Progenitor cell of endocrine pancreas (in vitro differentiated cells): Measurements from ENCODE around the gene ATL2. TPM values are rescaled to one million over a fixed set of nuclear protein-coding genes. Genes with fewer than 3 reads are reported as not detected.
"Not testable (repeated sequence)": the region's sequence is repeated elsewhere in the genome, so short reads cannot be mapped to it uniquely, and the experiment has no call there.

ENCODE experiments used
- DNase-seq: peaks from one replicate; pipeline ENCODE4 v3.0.0; 2021; ENCODE audit warnings: low spot score; ENCODE audit not compliant: unreplicated experiment
- H3K27ac Mint-ChIP-seq: 2 replicates; pipeline ENCODE4 v1.8.0; 2021; ENCODE audit warnings: mild to moderate bottlenecking, moderate library complexity, mixed read lengths
- H3K27me3 Mint-ChIP-seq: 2 replicates; pipeline ENCODE4 v1.8.0; 2021; ENCODE audit warnings: mixed read lengths
- H3K36me3 Mint-ChIP-seq: 2 replicates; pipeline ENCODE4 v1.8.0; 2022; ENCODE audit warnings: mixed read lengths; ENCODE audit not compliant: insufficient read depth
- H3K4me1 Mint-ChIP-seq: 2 replicates; pipeline ENCODE4 v1.8.0; 2021; ENCODE audit warnings: low read depth, mixed read lengths
- H3K4me3 Mint-ChIP-seq: 2 replicates; pipeline ENCODE4 v1.8.0; 2021; ENCODE audit warnings: low read depth, mild to moderate bottlenecking, moderate library complexity, mixed read lengths
- H3K9me3 Mint-ChIP-seq: 2 replicates; pipeline ENCODE4 v1.8.0; 2021; ENCODE audit warnings: low read depth, mixed read lengths
- CTCF ChIP-seq: fragments of 200-600 bp; sonication (generic); IDR thresholded peaks from one replicate; pipeline ENCODE4 v1.5.0; 2021; ENCODE audit warnings: antibody characterized with exemption, mild to moderate bottlenecking; ENCODE audit not compliant: unreplicated experiment
- total RNA-seq: library from RNA; stranded (reverse); gene quantifications from 2 replicates; pipeline ENCODE4 v1.2.1, GENCODE V29; 2021

Gene ATL2
- total RNA-seq, 1 donor from 2014 or later: 56.0 TPM

GRCh38 chr2:38293152-38293865 lies 83.8 kb downstream of the ATL2 start:
- Mint-ChIP-seq H3K36me3 (peaks cover 19% of the 10 kb centered on the region), H3K4me1 (peaks cover 8% of the 10 kb centered on the region), H3K9me3 (no peaks in the 10 kb centered on the region), H3K27me3 (no peaks in the 10 kb centered on the region), H3K4me3 (no peak overlapping the region), H3K27ac (peak overlapping the region; percentile 17)
- TF ChIP-seq CTCF: no peak
- no peak for DNase-seq

GRCh38 chr2:38290332-38290731 lies 86.7 kb downstream of the ATL2 start:
- H3K36me3 Mint-ChIP-seq: peaks cover 8% of the 10 kb centered on the region
- no peak overlapping the region for H3K27ac Mint-ChIP-seq
- H3K4me3 Mint-ChIP-seq: no peak overlapping the region
- H3K4me1 Mint-ChIP-seq: peaks cover 11% of the 10 kb centered on the region
- H3K9me3 Mint-ChIP-seq: peaks cover 4% of the 10 kb centered on the region
- TF ChIP-seq CTCF: no peak
- H3K27me3 Mint-ChIP-seq: no peaks in the 10 kb centered on the region
- DNase-seq: no peak

- Mint-ChIP-seq H3K9me3 (peaks cover 4% of the 10 kb centered on the region), H3K36me3 (no peaks in the 10 kb centered on the region), H3K27me3 (no peaks in the 10 kb centered on the region), H3K4me1 (peaks cover 22% of the 10 kb centered on the region), H3K27ac (no peak overlapping the region), H3K4me3 (peak overlapping the region; percentile 17)
- TF ChIP-seq CTCF: no peak
- DNase-seq: no peak
These were observed 92.1 kb downstream of the ATL2 start for GRCh38 chr2:38284971-38285370.

GRCh38 chr2:38281095-38281742 lies 95.9 kb downstream of the ATL2 start:
- TF ChIP-seq CTCF: no peak
- peaks cover 9% of the 10 kb centered on the region for H3K9me3 Mint-ChIP-seq
- no peak for DNase-seq
- H3K27me3 Mint-ChIP-seq: no peaks in the 10 kb centered on the region
- H3K27ac Mint-ChIP-seq: no peak overlapping the region
- H3K4me1 Mint-ChIP-seq: peaks cover 37% of the 10 kb centered on the region
- H3K36me3 Mint-ChIP-seq: peaks cover 5% of the 10 kb centered on the region
- H3K4me3 Mint-ChIP-seq: no peak overlapping the region

- Mint-ChIP-seq H3K4me3 (no peak overlapping the region), H3K9me3 (peaks cover 10% of the 10 kb centered on the region), H3K36me3 (peaks cover 7% of the 10 kb centered on the region), H3K4me1 (peaks cover 25% of the 10 kb centered on the region), H3K27me3 (no peaks in the 10 kb centered on the region), H3K27ac (no peak overlapping the region)
- no peak for TF ChIP-seq CTCF
- no peak for DNase-seq
These were observed 97.9 kb downstream of the ATL2 start for GRCh38 chr2:38279201-38279600.

- H3K4me1 Mint-ChIP-seq: peaks cover 24% of the 10 kb centered on the region
- peak overlapping the region; percentile 90 for H3K27ac Mint-ChIP-seq
- not testable (repeated sequence) for H3K4me3 Mint-ChIP-seq, H3K36me3 Mint-ChIP-seq, H3K27me3 Mint-ChIP-seq, DNase-seq
- peaks cover 10% of the 10 kb centered on the region for H3K9me3 Mint-ChIP-seq
These were observed 99.0 kb downstream of the ATL2 start for GRCh38 chr2:38278117-38278438.
